ENCODE data around the gene CHCHD3.

Gene CHCHD3

GRCh38 chr7:133076142-133076541 lies 5.7 kb downstream of the CHCHD3 start:
- DNase-seq: no peak

- DNase-seq: no peak
Measured at GRCh38 chr7:133071506-133071905, 10.4 kb downstream of the CHCHD3 start.

GRCh38 chr7:133070562-133070961 lies 11.3 kb downstream of the CHCHD3 start:
- no peak for DNase-seq

GRCh38 chr7:133065301-133065700 lies 16.6 kb downstream of the CHCHD3 start:
- no peak for DNase-seq

- no peak for DNase-seq
Measured at GRCh38 chr7:133064082-133064820, 17.6 kb downstream of the CHCHD3 start.

- no peak for DNase-seq
Measured at GRCh38 chr7:133061792-133062191, 20.1 kb downstream of the CHCHD3 start.

GRCh38 chr7:133061357-133061756 lies 20.5 kb downstream of the CHCHD3 start:
- DNase-seq: no peak

GRCh38 chr7:133060004-133060403 lies 21.9 kb downstream of the CHCHD3 start:
- DNase-seq: no peak

GRCh38 chr7:133059263-133059662 lies 22.6 kb downstream of the CHCHD3 start:
- no peak for DNase-seq

- DNase-seq: no peak
Measured at GRCh38 chr7:133056370-133057238, 25.3 kb downstream of the CHCHD3 start.

- DNase-seq: no peak
Measured at GRCh38 chr7:133054162-133054840, 27.6 kb downstream of the CHCHD3 start.

- DNase-seq: no peak
Measured at GRCh38 chr7:133053321-133053891, 28.5 kb downstream of the CHCHD3 start.

GRCh38 chr7:133052826-133053225 lies 29.1 kb downstream of the CHCHD3 start:
- no peak for DNase-seq

GRCh38 chr7:133052401-133052756 lies 29.5 kb downstream of the CHCHD3 start:
- DNase-seq: no peak

- no peak for DNase-seq
Measured at GRCh38 chr7:133051719-133052400, 30.0 kb downstream of the CHCHD3 start.

GRCh38 chr7:133051066-133051465 lies 30.8 kb downstream of the CHCHD3 start:
- no peak for DNase-seq

- DNase-seq: no peak
Measured at GRCh38 chr7:133050200-133050995, 31.5 kb downstream of the CHCHD3 start.

GRCh38 chr7:133048589-133048988 lies 33.3 kb downstream of the CHCHD3 start:
- DNase-seq: no peak

- no peak for DNase-seq
Measured at GRCh38 chr7:133047321-133047720, 34.6 kb downstream of the CHCHD3 start.

GRCh38 chr7:133044722-133045473 lies 37.0 kb downstream of the CHCHD3 start:
- DNase-seq: no peak

- DNase-seq: no peak
Measured at GRCh38 chr7:133040674-133041073, 41.2 kb downstream of the CHCHD3 start.
